Measurements from ENCODE around the gene NIPBL.

The NIPBL gene

DNA sequence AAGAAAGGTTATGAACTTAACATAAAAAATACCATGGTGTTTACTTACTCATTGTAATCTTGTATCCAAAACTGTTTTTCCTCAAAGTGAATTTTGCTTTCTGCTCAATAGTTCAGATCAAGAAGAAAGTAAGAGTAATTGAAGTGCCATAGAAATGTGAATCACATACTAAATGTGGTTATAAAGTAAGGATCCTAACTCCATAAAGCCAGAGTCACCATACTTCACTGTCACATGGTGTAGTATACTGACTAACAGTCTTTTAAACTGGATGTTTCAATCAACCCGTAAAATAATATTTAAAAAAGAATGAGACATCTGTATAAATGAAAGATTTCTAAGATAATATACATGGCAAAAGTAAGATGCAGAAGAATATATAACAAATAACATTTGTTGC, 72.1 kb downstream of the NIPBL start:
- Mint-ChIP-seq H3K9me3 (no peaks in the 10 kb centered on the region), H3K4me3 (no peak overlapping the region), H3K4me1 (peaks cover 11% of the 10 kb centered on the region), H3K27me3 (ENCODE audit: low read depth, poor library complexity) (no peaks in the 10 kb centered on the region), H3K27ac (no peak overlapping the region), H3K36me3 (ENCODE audit: low read depth) (no peaks in the 10 kb centered on the region)
- TF ChIP-seq, protein P1, sequence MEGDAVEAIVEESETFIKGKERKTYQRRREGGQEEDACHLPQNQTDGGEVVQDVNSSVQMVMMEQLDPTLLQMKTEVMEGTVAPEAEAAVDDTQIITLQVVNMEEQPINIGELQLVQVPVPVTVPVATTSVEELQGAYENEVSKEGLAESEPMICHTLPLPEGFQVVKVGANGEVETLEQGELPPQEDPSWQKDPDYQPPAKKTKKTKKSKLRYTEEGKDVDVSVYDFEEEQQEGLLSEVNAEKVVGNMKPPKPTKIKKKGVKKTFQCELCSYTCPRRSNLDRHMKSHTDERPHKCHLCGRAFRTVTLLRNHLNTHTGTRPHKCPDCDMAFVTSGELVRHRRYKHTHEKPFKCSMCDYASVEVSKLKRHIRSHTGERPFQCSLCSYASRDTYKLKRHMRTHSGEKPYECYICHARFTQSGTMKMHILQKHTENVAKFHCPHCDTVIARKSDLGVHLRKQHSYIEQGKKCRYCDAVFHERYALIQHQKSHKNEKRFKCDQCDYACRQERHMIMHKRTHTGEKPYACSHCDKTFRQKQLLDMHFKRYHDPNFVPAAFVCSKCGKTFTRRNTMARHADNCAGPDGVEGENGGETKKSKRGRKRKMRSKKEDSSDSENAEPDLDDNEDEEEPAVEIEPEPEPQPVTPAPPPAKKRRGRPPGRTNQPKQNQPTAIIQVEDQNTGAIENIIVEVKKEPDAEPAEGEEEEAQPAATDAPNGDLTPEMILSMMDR (IDR thresholded peaks at IDR 0.05): no peak
- DNase-seq: no peak

GRCh38 chr5:36949593-36949992, 73.0 kb downstream of the NIPBL start:
- no peaks in the 10 kb centered on the region for H3K27me3 Mint-ChIP-seq (ENCODE audit: low read depth, poor library complexity)
- TF ChIP-seq, protein P1 (IDR thresholded peaks at IDR 0.05): no peak

DNA sequence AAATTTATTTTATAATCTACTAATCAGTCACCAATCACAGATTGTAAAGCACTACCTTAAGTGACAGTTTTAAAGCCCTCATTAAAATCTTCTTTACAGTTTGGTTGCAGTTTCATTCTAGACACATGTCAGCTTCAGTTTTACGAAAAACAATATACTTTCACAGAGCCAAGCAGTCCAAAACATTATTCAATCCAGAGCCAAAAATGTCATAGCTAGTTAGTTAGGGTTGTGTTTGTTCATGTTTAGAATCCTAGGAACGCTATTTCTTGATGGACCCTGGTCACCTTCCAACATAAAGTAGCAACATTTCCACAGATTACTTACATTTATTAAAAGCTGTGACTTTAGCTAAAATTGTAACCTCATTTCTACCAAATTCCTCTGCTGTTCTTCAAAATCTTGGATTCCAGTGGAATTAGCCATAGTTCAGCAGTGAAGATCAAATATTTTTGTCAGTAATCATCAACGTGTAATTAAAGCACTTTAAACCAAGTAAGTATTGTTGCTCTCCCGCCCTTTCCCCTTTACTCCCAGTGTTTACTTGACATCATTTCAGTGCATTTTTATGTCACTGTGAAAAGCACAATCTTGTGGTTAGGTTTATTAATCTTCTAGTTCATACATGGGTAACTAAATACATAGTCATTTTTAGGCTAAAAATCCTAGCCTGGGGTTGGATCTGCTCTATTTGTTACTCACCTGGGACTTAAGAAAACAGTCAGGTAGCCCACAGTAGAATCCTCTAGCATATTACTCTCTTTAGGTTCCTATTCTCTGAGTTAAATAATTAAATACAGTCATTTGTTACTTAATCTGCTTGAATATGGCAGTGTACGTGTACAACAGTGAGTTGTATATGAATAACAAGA, 74.3 kb downstream of the NIPBL start:
- no peak for DNase-seq
- H3K9me3 Mint-ChIP-seq: no peaks in the 10 kb centered on the region
- TF ChIP-seq, protein P1 (IDR thresholded peaks at IDR 0.05): no peak
- peaks cover 21% of the 10 kb centered on the region for H3K36me3 Mint-ChIP-seq (ENCODE audit: low read depth)
- H3K27me3 Mint-ChIP-seq (ENCODE audit: low read depth, poor library complexity): no peaks in the 10 kb centered on the region
- H3K4me3 Mint-ChIP-seq: no peak overlapping the region
- H3K4me1 Mint-ChIP-seq: peaks cover 11% of the 10 kb centered on the region
- no peak overlapping the region for H3K27ac Mint-ChIP-seq

More at GRCh38 chr5:36949593-36949992, 73.0 kb downstream of the NIPBL start:
- H3K9me3 Mint-ChIP-seq: no peaks in the 10 kb centered on the region
- peaks cover 11% of the 10 kb centered on the region for H3K4me1 Mint-ChIP-seq
- no peak for DNase-seq
- H3K27ac Mint-ChIP-seq: no peak overlapping the region
- no peak overlapping the region for H3K4me3 Mint-ChIP-seq
- H3K36me3 Mint-ChIP-seq (ENCODE audit: low read depth): peaks cover 9% of the 10 kb centered on the region

GRCh38 chr5:36953043-36953442, 76.5 kb downstream of the NIPBL start:
- Mint-ChIP-seq H3K9me3 (no peaks in the 10 kb centered on the region), H3K4me1 (peaks cover 6% of the 10 kb centered on the region), H3K4me3 (no peak overlapping the region), H3K27me3 (ENCODE audit: low read depth, poor library complexity) (no peaks in the 10 kb centered on the region), H3K36me3 (ENCODE audit: low read depth) (peaks cover 41% of the 10 kb centered on the region), H3K27ac (peak overlapping the region; percentile 34)
- TF ChIP-seq, protein P1 (IDR thresholded peaks at IDR 0.05): no peak
- DNase-seq: no peak

DNA sequence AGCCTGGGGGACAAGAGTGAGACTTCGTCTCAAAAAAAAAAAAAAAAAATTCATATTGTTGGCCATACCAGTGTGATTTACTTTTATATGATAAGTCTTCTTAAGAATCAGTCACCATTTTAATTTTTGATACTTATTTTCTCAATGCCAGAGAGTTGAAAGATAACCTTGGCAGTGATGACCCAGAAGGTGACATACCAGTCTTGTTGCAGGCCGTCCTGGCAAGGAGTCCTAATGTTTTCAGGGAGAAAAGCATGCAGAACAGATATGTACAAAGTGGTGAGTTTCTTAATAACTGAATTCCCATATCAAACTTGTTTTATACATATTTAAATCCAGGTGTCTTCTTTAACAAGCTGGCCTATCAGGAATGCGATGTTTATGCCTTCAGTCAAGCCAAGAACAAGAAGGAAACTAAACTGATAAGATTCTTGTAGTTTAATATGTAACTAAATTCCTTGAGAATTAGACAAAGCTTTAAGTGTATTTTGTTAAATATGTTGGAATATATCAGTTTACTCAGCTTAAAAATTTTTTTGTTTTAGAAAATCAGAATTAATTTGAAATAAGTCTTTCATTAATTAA, 81.5 kb downstream of the NIPBL start:
- Mint-ChIP-seq H3K4me3 (no peak overlapping the region), H3K27me3 (ENCODE audit: low read depth, poor library complexity) (no peaks in the 10 kb centered on the region), H3K27ac (no peak overlapping the region), H3K9me3 (no peaks in the 10 kb centered on the region), H3K36me3 (ENCODE audit: low read depth) (peaks cover 52% of the 10 kb centered on the region), H3K4me1 (no peaks in the 10 kb centered on the region)
- no peak for DNase-seq
- TF ChIP-seq, protein P1 (IDR thresholded peaks at IDR 0.05): no peak
